K562 (cell line): ENCODE results near the gene FAM117B. TPM values are rescaled to one million over a fixed set of nuclear protein-coding genes. Genes with fewer than 3 reads are reported as not detected.
A peak's percentile ranks its signal among the peaks of the same experiment; 100 is the strongest.

Source experiments
- ARID4B ChIP-seq: sonication (generic); formaldehyde crosslinking; IDR thresholded peaks from 2 replicates; pipeline ENCODE4 v1.8.0; 2022; ENCODE audit warnings: mild to moderate bottlenecking, missing genetic modification reagents
- CBX2 ChIP-seq: fragments of 200-600 bp; sonication (generic); IDR thresholded peaks from one replicate; pipeline ENCODE4 v1.6.1; 2012; ENCODE audit warnings: mild to moderate bottlenecking, low read length, inconsistent platforms; ENCODE audit not compliant: insufficient read depth, poor library complexity, severe bottlenecking
- CEBPG ChIP-seq, 3 experiments: fragments of 200-800 bp in 1 of 3; sonication (Bioruptor generic) in 1 of 3; sonication (generic) in 1 of 3; formaldehyde crosslinking in 1 of 3; IDR thresholded peaks in 2 of 3; conservative IDR thresholded peaks in 1 of 3; 2 replicates each; pipeline versions ENCODE4 v1.6.1 to v1.8.0; 2016 to 2022; ENCODE audit warnings: missing compliant biosample characterization in 2 of 3, missing genetic modification characterization in 2 of 3, mild to moderate bottlenecking in 1 of 3, missing genetic modification reagents in 1 of 3
- DIDO1 ChIP-seq: fragments of 450-650 bp; IDR thresholded peaks from 2 replicates; pipeline ENCODE4 v1.6.1; 2016; ENCODE audit warnings: low read depth, missing biosample characterization, missing genetic modification characterization
- DPF2 ChIP-seq: fragments of 450-650 bp; IDR thresholded peaks from 2 replicates; pipeline ENCODE4 v1.6.1; 2016
- E2F8 ChIP-seq: fragments of 450-650 bp; IDR thresholded peaks from 2 replicates; pipeline ENCODE4 v1.7.1; 2018; ENCODE audit warnings: mild to moderate bottlenecking, low read depth; ENCODE audit not compliant: partially characterized antibody
- HDAC8 ChIP-seq: fragments of 450-650 bp; IDR thresholded peaks from 2 replicates; pipeline ENCODE4 v1.6.1; 2016; ENCODE audit warnings: mild to moderate bottlenecking, missing genetic modification characterization, moderate library complexity, missing compliant biosample characterization
- HOMEZ ChIP-seq: fragments of 250-450 bp; sonication (Bioruptor Pico); IDR thresholded peaks from 2 replicates; pipeline ENCODE4 v1.4.0; 2020; ENCODE audit warnings: mild to moderate bottlenecking, moderate library complexity
- MAFG ChIP-seq: fragments of 450-650 bp; conservative IDR thresholded peaks from 2 replicates; pipeline ENCODE4 v1.6.1; 2016; ENCODE audit warnings: missing genetic modification characterization, missing compliant biosample characterization
- MYC ChIP-seq, 2 experiments: fragments of 250-450 bp in 1 of 2; sonication (Bioruptor Pico) in 1 of 2; IDR thresholded peaks; 2 replicates each; pipeline versions ENCODE4 v1.5.1 to v1.6.1; 2012 to 2021; ENCODE audit warnings: low read depth in 2 of 2, borderline replicate concordance in 1 of 2, improper control_type of control experiment in 1 of 2, low read length in 1 of 2, mild to moderate bottlenecking in 1 of 2, moderate library complexity in 1 of 2
- NFIX ChIP-seq: fragments of 250-450 bp; sonication (Bioruptor Pico); IDR thresholded peaks from 2 replicates; pipeline ENCODE4 v1.4.0; 2020; ENCODE audit warnings: low read depth, mild to moderate bottlenecking, moderate library complexity
- SMAD2 ChIP-seq: fragments of 150-350 bp; IDR thresholded peaks from 2 replicates; pipeline ENCODE4 v1.6.1; 2014; ENCODE audit warnings: low read depth, mild to moderate bottlenecking, low read length
- ZFP36 ChIP-seq: fragments of 150-350 bp; IDR thresholded peaks from 2 replicates; pipeline ENCODE4 v1.6.1; 2018; ENCODE audit warnings: low read length, low read depth; ENCODE audit not compliant: partially characterized antibody
- ZNF785 ChIP-seq: fragments of 250-450 bp; sonication (Bioruptor Pico); IDR thresholded peaks from 2 replicates; pipeline ENCODE4 v1.4.0; 2020; ENCODE audit warnings: mild to moderate bottlenecking
- polyA plus RNA-seq, 8 experiments: library from polyadenylated mRNA; depleted of rRNA in 4 of 8; stranded (reverse) in 5 of 8; unstranded in 3 of 8; fragments of >200 nt; fragmentation: Nextera tagmentation in 2 of 8; fragmentation: Illumina TruSeq in 1 of 8; extraction: Ambion mirVana in 2 of 8; extraction: Trizol in 1 of 8; gene quantifications; 2 replicates each; pipeline versions ENCODE4 v1.2.1 to v1.2.3, GENCODE V29; 2011 to 2014; ENCODE audit warnings: inconsistent platforms in 1 of 8, missing spikeins in 1 of 8
- total RNA-seq, 7 experiments: library from RNA; depleted of rRNA in 6 of 7; stranded (reverse); fragments of >200 nt in 6 of 7; fragmentation: Illumina TruSeq in 2 of 7; extraction: Trizol in 2 of 7; gene quantifications; 2 replicates each; pipeline versions ENCODE4 v1.2.1 to v1.2.3, GENCODE V29; 2011 to 2021; ENCODE audit warnings: low replicate concordance in 1 of 7
- TF ChIP-seq, protein P1 (sequence below): conservative IDR thresholded peaks from 2 replicates; pipeline ENCODE4 v1.6.1; 2011; ENCODE audit warnings: low read depth, mild to moderate bottlenecking, low read length; ENCODE audit not compliant: control insufficient read depth

FAM117B gene
- total and polyA plus RNA-seq, 9 of the 15 experiments (the other 6 are each of a cell fraction or from before 2014, with no cell fraction given) = 1.6 to 5.2 (median 2.6) TPM

GRCh38 chr2:202634556-202635427 lies at the start of gene FAM117B (continued):
- TF ChIP-seq, protein P1, sequence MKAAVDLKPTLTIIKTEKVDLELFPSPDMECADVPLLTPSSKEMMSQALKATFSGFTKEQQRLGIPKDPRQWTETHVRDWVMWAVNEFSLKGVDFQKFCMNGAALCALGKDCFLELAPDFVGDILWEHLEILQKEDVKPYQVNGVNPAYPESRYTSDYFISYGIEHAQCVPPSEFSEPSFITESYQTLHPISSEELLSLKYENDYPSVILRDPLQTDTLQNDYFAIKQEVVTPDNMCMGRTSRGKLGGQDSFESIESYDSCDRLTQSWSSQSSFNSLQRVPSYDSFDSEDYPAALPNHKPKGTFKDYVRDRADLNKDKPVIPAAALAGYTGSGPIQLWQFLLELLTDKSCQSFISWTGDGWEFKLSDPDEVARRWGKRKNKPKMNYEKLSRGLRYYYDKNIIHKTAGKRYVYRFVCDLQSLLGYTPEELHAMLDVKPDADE = peak; percentile 47; the same call in 1 of the 2 replicates
- TF ChIP-seq CEBPG (CRISPR knock-in tag; IDR thresholded peaks at IDR 0.05) (no peak), CEBPG (tag; conservative IDR thresholded peaks at IDR 0.05 in 1 of 2, IDR thresholded peaks at IDR 0.05 in 1 of 2) (no peak), NFIX (0 out of 2 replicates have a peak, but pooled peaks have one; percentile 3), DIDO1 (tag) (no peak), CBX2 (no peak), E2F8 (peak; percentile 56), ZFP36 (no peak), SMAD2 (no peak), ARID4B (CRISPR knock-in tag) (peak; percentile 73), HOMEZ (no peak), ZNF785 (CRISPR knock-in tag) (no peak), MAFG (tag) (no peak), HDAC8 (no peak), MYC (IDR thresholded peaks at IDR 0.05; ENCODE audit: low read depth, low read length) (peak; percentile 65; the same call in 1 of the 2 replicates), MYC (CRISPR knock-in tag; IDR thresholded peaks at IDR 0.05; ENCODE audit: borderline replicate concordance, low read depth) (no peak), DPF2 (no peak)
